ENCODE measurements around the gene NFATC1.
"Not testable (repeated sequence)": the region's sequence is repeated elsewhere in the genome, so short reads cannot be mapped to it uniquely, and the experiment has no call there.

Gene NFATC1

GRCh38 chr18:79493801-79494211 lies 98.1 kb downstream of the NFATC1 start:
- DNase-seq: no peak

- DNase-seq: no peak
Observed at GRCh38 chr18:79494936-79495335, 99.2 kb downstream of the NFATC1 start.

GRCh38 chr18:79495591-79496071 lies 99.9 kb downstream of the NFATC1 start:
- DNase-seq: no peak

- DNase-seq: no peak
Observed at GRCh38 chr18:79496237-79496977, 100.7 kb downstream of the NFATC1 start.

GRCh38 chr18:79496978-79497637 lies 101.4 kb downstream of the NFATC1 start:
- no peak for DNase-seq

GRCh38 chr18:79497638-79498081 lies 101.9 kb downstream of the NFATC1 start:
- DNase-seq: no peak

GRCh38 chr18:79498662-79499061 lies 102.9 kb downstream of the NFATC1 start:
- no peak for DNase-seq

- DNase-seq: no peak
Observed at GRCh38 chr18:79501006-79501405, 105.3 kb downstream of the NFATC1 start.

GRCh38 chr18:79502782-79503181 lies 107.1 kb downstream of the NFATC1 start:
- DNase-seq: no peak

GRCh38 chr18:79503406-79503805 lies 107.7 kb downstream of the NFATC1 start:
- DNase-seq: no peak

- no peak for DNase-seq
Observed at GRCh38 chr18:79504034-79504433, 108.3 kb downstream of the NFATC1 start.

GRCh38 chr18:79504495-79504894 lies 108.8 kb downstream of the NFATC1 start:
- not testable (repeated sequence) for DNase-seq

- DNase-seq: not testable (repeated sequence)
Observed at GRCh38 chr18:79505465-79505864, 109.7 kb downstream of the NFATC1 start.

- DNase-seq: no peak
Observed at GRCh38 chr18:79506191-79507075, 110.7 kb downstream of the NFATC1 start.

GRCh38 chr18:79507076-79507545 lies 111.4 kb downstream of the NFATC1 start:
- DNase-seq: peak; percentile 17

GRCh38 chr18:79507546-79508480 lies 112.1 kb downstream of the NFATC1 start:
- DNase-seq: peak; percentile 15

- DNase-seq: no peak
Observed at GRCh38 chr18:79508565-79509535, 113.1 kb downstream of the NFATC1 start.

GRCh38 chr18:79509536-79509930 lies 113.8 kb downstream of the NFATC1 start:
- DNase-seq: no peak

GRCh38 chr18:79510046-79510685 lies 114.4 kb downstream of the NFATC1 start:
- DNase-seq: no peak

GRCh38 chr18:79510731-79511241 lies 115.1 kb downstream of the NFATC1 start:
- no peak for DNase-seq
